SW480 (cell line): Measurements from ENCODE around the gene MAPK6.
"Not testable (repeated sequence)": the region's sequence is repeated elsewhere in the genome, so short reads cannot be mapped to it uniquely, and the experiment has no call there.

Experiments
- DNase-seq: peaks from one replicate; pipeline ENCODE4 v3.0.0-alpha.2; 2016; ENCODE audit warnings: low spot score

MAPK6 gene

GRCh38 chr15:52080031-52080430 lies 61.0 kb downstream of the MAPK6 start:
- no peak for DNase-seq

- DNase-seq, result no peak
Observed at GRCh38 chr15:52080706-52081392, 61.8 kb downstream of the MAPK6 start.

- DNase-seq, result no peak
Observed at GRCh38 chr15:52082197-52083036, 63.4 kb downstream of the MAPK6 start.

- not testable (repeated sequence) for DNase-seq
Observed at GRCh38 chr15:52083037-52083359, 64.0 kb downstream of the MAPK6 start.

- DNase-seq, result no peak
Observed at GRCh38 chr15:52083603-52084002, 64.6 kb downstream of the MAPK6 start.

- DNase-seq, result no peak
Observed at GRCh38 chr15:52085299-52085698, 66.3 kb downstream of the MAPK6 start.

- DNase-seq, result no peak
Observed at GRCh38 chr15:52086011-52086786, 67.2 kb downstream of the MAPK6 start.

GRCh38 chr15:52090193-52090592 lies 71.2 kb downstream of the MAPK6 start:
- no peak for DNase-seq

GRCh38 chr15:52093167-52093538 lies 74.1 kb downstream of the MAPK6 start:
- DNase-seq, result no peak

- no peak for DNase-seq
Observed at GRCh38 chr15:52093539-52094510, 74.8 kb downstream of the MAPK6 start.

- DNase-seq, result no peak
Observed at GRCh38 chr15:52094811-52095584, 76.0 kb downstream of the MAPK6 start.

- DNase-seq, result no peak
Observed at GRCh38 chr15:52095597-52096262, 76.7 kb downstream of the MAPK6 start.

GRCh38 chr15:52096536-52096935 lies 77.5 kb downstream of the MAPK6 start:
- DNase-seq, result not testable (repeated sequence)

GRCh38 chr15:52097180-52097579 lies 78.2 kb downstream of the MAPK6 start:
- DNase-seq, result no peak

- no peak for DNase-seq
Observed at GRCh38 chr15:52098323-52098722, 79.3 kb downstream of the MAPK6 start.

GRCh38 chr15:52099651-52100272 lies 80.7 kb downstream of the MAPK6 start:
- DNase-seq, result no peak

GRCh38 chr15:52100807-52101442 lies 81.9 kb downstream of the MAPK6 start:
- DNase-seq, result no peak

GRCh38 chr15:52101542-52102323 lies 82.7 kb downstream of the MAPK6 start:
- DNase-seq, result no peak

- DNase-seq, result no peak
Observed at GRCh38 chr15:52102463-52102862, 83.4 kb downstream of the MAPK6 start.
